ENCODE results near the gene ARL6. TPM values are rescaled to one million over a fixed set of nuclear protein-coding genes. Genes with fewer than 3 reads are reported as not detected.

Gene ARL6
- total RNA-seq, 1 experiment from 2014 or later, result 7.1 TPM

- no peak overlapping the region for H2AK5ac ChIP-seq (ENCODE audit: insufficient read length, low read length)
- no peak overlapping the region for H3K9ac ChIP-seq (ENCODE audit: extremely low read depth, insufficient read length, low read length)
- H2BK120ac ChIP-seq (ENCODE audit: low read depth, low read length, poor library complexity, severe bottlenecking), result no peak overlapping the region
- no peak for TF ChIP-seq CTCF (conservative IDR thresholded peaks at IDR 0.05)
- H3K4ac ChIP-seq (ENCODE audit: low read depth, low read length), result no peak overlapping the region
- no peak overlapping the region for H2BK12ac ChIP-seq (ENCODE audit: insufficient read length, low read depth, low read length)
- H3K27ac ChIP-seq (ENCODE audit: insufficient read length, low read depth, low read length), result no peak overlapping the region
- Mint-ChIP-seq H3K27me3 (ENCODE audit: low read depth) (no peaks in the 10 kb centered on the region), H3K9me3 (no peaks in the 10 kb centered on the region), H3K4me3 (no peak overlapping the region), H3K27ac (no peak overlapping the region), H3K4me1 (peaks cover 13 to 15% of the 10 kb centered on the region in 2 experiments), H3K36me3 (ENCODE audit: insufficient read depth in 1 of 3, low read depth in 3 of 3) (no peaks in the 10 kb centered on the region)
- no peaks in the 10 kb centered on the region for H3K79me1 ChIP-seq (ENCODE audit: insufficient read depth, low read depth, low read length, poor library complexity, severe bottlenecking)
- H2BK15ac ChIP-seq (ENCODE audit: low read depth, low read length), result no peak overlapping the region
- H3K18ac ChIP-seq (ENCODE audit: insufficient read length, low read depth, low read length), result no peak overlapping the region
- no peak for DNase-seq
- H3K4me2 ChIP-seq (ENCODE audit: insufficient read depth, insufficient read length, low read length), result no peak overlapping the region
- WGBS (ENCODE audit: extremely low coverage, insufficient read length, low lambda C conversion rate), result no CpG with 5 or more reads among the region's 8 CpGs
- no peak overlapping the region for H4K91ac ChIP-seq (ENCODE audit: insufficient read length, low read depth, low read length)
- no peak overlapping the region for H4K5ac ChIP-seq (ENCODE audit: insufficient read length, low read depth, low read length)
- H4K20me1 ChIP-seq (ENCODE audit: control insufficient read depth, insufficient read depth, insufficient read length), result no peaks in the 10 kb centered on the region
- H3K23me2 ChIP-seq (ENCODE audit: insufficient read length, low read depth, low read length, poor library complexity, severe bottlenecking), result no peaks in the 10 kb centered on the region
- H3K56ac ChIP-seq (ENCODE audit: insufficient read length, low read depth, low read length), result no peak overlapping the region
- H3K14ac ChIP-seq (ENCODE audit: insufficient read depth, low read length), result no peak overlapping the region
- H3K9me3 ChIP-seq (ENCODE audit: control insufficient read depth, low read depth, low read length), result no peaks in the 10 kb centered on the region
- no peaks in the 10 kb centered on the region for H3K27me3 ChIP-seq (ENCODE audit: insufficient read depth, low read length)
- H4K8ac ChIP-seq (replicated peaks; ENCODE audit: insufficient read length, low read depth, low read length), result no peak overlapping the region
- H2BK5ac ChIP-seq (ENCODE audit: insufficient read length, low read length), result no peak overlapping the region
- no peak overlapping the region for H2BK20ac ChIP-seq (ENCODE audit: low read depth, low read length, poor library complexity, severe bottlenecking)
- no peak overlapping the region for H3K23ac ChIP-seq (ENCODE audit: insufficient read length, low read depth, low read length)
- H3T11ph ChIP-seq (ENCODE audit: low read length), result no peak overlapping the region
- no peak overlapping the region for H2AFZ ChIP-seq (ENCODE audit: low read length)
- H3K4me1 ChIP-seq (ENCODE audit: insufficient read depth, low read length), result no peaks in the 10 kb centered on the region
- no peaks in the 10 kb centered on the region for H3K79me2 ChIP-seq (ENCODE audit: insufficient read depth, low read length)
Observed at GRCh38 chr3:97841304-97841703, 76.7 kb downstream of the ARL6 start.
